H9 (cell line): ENCODE measurements around the gene ABTB1. TPM values are rescaled to one million over a fixed set of nuclear protein-coding genes. Genes with fewer than 3 reads are reported as not detected.

Source experiments
- DNase-seq: peaks from one replicate; pipeline ENCODE4 v3.0.0-alpha.2; 2017
- H2AFZ ChIP-seq: one replicate; pipeline ENCODE4 v1.6.1; 2013; ENCODE audit warnings: mild to moderate bottlenecking, low read length, control low read depth, moderate library complexity
- H2AK5ac ChIP-seq: 2 replicates; pipeline ENCODE4 v1.6.1; 2013; ENCODE audit warnings: low read length, control low read depth, mixed read lengths; ENCODE audit not compliant: insufficient read length
- H2BK120ac ChIP-seq: one replicate; pipeline ENCODE4 v1.6.1; 2013; ENCODE audit warnings: low read depth, mild to moderate bottlenecking, low read length, control low read depth, inconsistent platforms; ENCODE audit not compliant: poor library complexity, severe bottlenecking
- H2BK12ac ChIP-seq: 2 replicates; pipeline ENCODE4 v1.6.1; 2013; ENCODE audit warnings: low read length, control low read depth, mixed read lengths, low read depth; ENCODE audit not compliant: insufficient read length
- H2BK15ac ChIP-seq: 2 replicates; pipeline ENCODE4 v1.6.1; 2013; ENCODE audit warnings: low read depth, low read length, control low read depth
- H2BK20ac ChIP-seq: one replicate; pipeline ENCODE4 v1.6.1; 2013; ENCODE audit warnings: low read depth, mild to moderate bottlenecking, low read length, control low read depth, inconsistent platforms; ENCODE audit not compliant: poor library complexity, severe bottlenecking
- H2BK5ac ChIP-seq: 2 replicates; pipeline ENCODE4 v1.6.1; 2013; ENCODE audit warnings: low read length, control low read depth, mixed read lengths; ENCODE audit not compliant: insufficient read length
- H3K14ac ChIP-seq: 2 replicates; pipeline ENCODE4 v1.6.1; 2013; ENCODE audit warnings: low read length, control low read depth; ENCODE audit not compliant: insufficient read depth
- H3K18ac ChIP-seq: 2 replicates; pipeline ENCODE4 v1.6.1; 2013; ENCODE audit warnings: low read depth, mild to moderate bottlenecking, mixed read lengths, low read length, control low read depth; ENCODE audit not compliant: insufficient read length
- H3K23ac ChIP-seq: 2 replicates; pipeline ENCODE4 v1.6.1; 2013; ENCODE audit warnings: low read length, control low read depth, mixed read lengths, low read depth; ENCODE audit not compliant: insufficient read length
- H3K23me2 ChIP-seq: 2 replicates; pipeline ENCODE4 v1.6.1; 2013; ENCODE audit warnings: low read depth, mild to moderate bottlenecking, mixed read lengths, low read length, control low read depth; ENCODE audit not compliant: insufficient read length, poor library complexity, severe bottlenecking
- H3K27ac ChIP-seq: 2 replicates; pipeline ENCODE4 v1.5.1; 2013; ENCODE audit warnings: low read length, control low read depth, mixed read lengths, low read depth; ENCODE audit not compliant: insufficient read length
- H3K27me3 ChIP-seq: 2 replicates; pipeline ENCODE4 v1.6.1; 2013; ENCODE audit warnings: low read length, control low read depth, inconsistent platforms; ENCODE audit not compliant: insufficient read depth
- H3K4ac ChIP-seq: 2 replicates; pipeline ENCODE4 v1.6.1; 2013; ENCODE audit warnings: low read depth, mild to moderate bottlenecking, control low read depth, inconsistent platforms, low read length, moderate library complexity
- H3K4me1 ChIP-seq: 2 replicates; pipeline ENCODE4 v1.6.1; 2013; ENCODE audit warnings: low read length, control low read depth, inconsistent platforms; ENCODE audit not compliant: insufficient read depth
- H3K4me2 ChIP-seq: 2 replicates; pipeline ENCODE4 v1.6.1; 2013; ENCODE audit warnings: low read length, control low read depth, mixed read lengths; ENCODE audit not compliant: insufficient read length, insufficient read depth
- H3K56ac ChIP-seq: 2 replicates; pipeline ENCODE4 v1.6.1; 2013; ENCODE audit warnings: low read depth, mild to moderate bottlenecking, mixed read lengths, low read length, control low read depth; ENCODE audit not compliant: insufficient read length
- H3K79me1 ChIP-seq: 2 replicates; pipeline ENCODE4 v1.6.1; 2013; ENCODE audit warnings: low read depth, mild to moderate bottlenecking, moderate library complexity, low read length, control low read depth, inconsistent platforms; ENCODE audit not compliant: insufficient read depth, poor library complexity, severe bottlenecking
- H3K79me2 ChIP-seq: 2 replicates; pipeline ENCODE4 v1.6.1; 2013; ENCODE audit warnings: low read length, control low read depth, inconsistent platforms; ENCODE audit not compliant: insufficient read depth
- H3K9ac ChIP-seq: 2 replicates; pipeline ENCODE4 v1.6.1; 2013; ENCODE audit warnings: low read length, control low read depth, mixed read lengths; ENCODE audit not compliant: insufficient read length; ENCODE audit errors: extremely low read depth
- H3K9me3 ChIP-seq: one replicate; pipeline ENCODE4 v1.6.1; 2013; ENCODE audit warnings: low read depth, low read length, inconsistent platforms; ENCODE audit not compliant: control insufficient read depth
- H3T11ph ChIP-seq: one replicate; pipeline ENCODE4 v1.6.1; 2013; ENCODE audit warnings: mild to moderate bottlenecking, low read length, control low read depth, inconsistent platforms
- H4K20me1 ChIP-seq: one replicate; pipeline ENCODE4 v1.6.1; 2013; ENCODE audit not compliant: control insufficient read depth, insufficient read length, insufficient read depth
- H4K5ac ChIP-seq: 2 replicates; pipeline ENCODE4 v1.6.1; 2013; ENCODE audit warnings: low read depth, mild to moderate bottlenecking, mixed read lengths, low read length, control low read depth; ENCODE audit not compliant: insufficient read length
- H4K8ac ChIP-seq: replicated peaks from 2 replicates; pipeline ENCODE4 v1.6.1; 2013; ENCODE audit warnings: low read length, control low read depth, mixed read lengths, low read depth; ENCODE audit not compliant: insufficient read length
- H4K91ac ChIP-seq: 2 replicates; pipeline ENCODE4 v1.6.1; 2013; ENCODE audit warnings: low read depth, mild to moderate bottlenecking, moderate library complexity, mixed read lengths, low read length, control low read depth; ENCODE audit not compliant: insufficient read length
- H3K27ac Mint-ChIP-seq, 3 experiments: 2 replicates in 2 of 3; 3 replicates in 1 of 3; pipeline ENCODE4 v1.8.0; 2020 to 2021; ENCODE audit warnings: mixed read lengths in 3 of 3, mild to moderate bottlenecking in 1 of 3, moderate library complexity in 1 of 3
- H3K27me3 Mint-ChIP-seq: 2 replicates; pipeline ENCODE4 v1.8.0; 2021; ENCODE audit warnings: low read depth, mild to moderate bottlenecking, moderate library complexity, mixed read lengths
- H3K36me3 Mint-ChIP-seq, 3 experiments: 2 replicates in 2 of 3; 3 replicates in 1 of 3; pipeline ENCODE4 v1.8.0; 2020 to 2021; ENCODE audit warnings: low read depth in 3 of 3, mixed read lengths in 3 of 3; ENCODE audit not compliant: insufficient read depth in 1 of 3
- H3K4me1 Mint-ChIP-seq, 2 experiments: 2 replicates each; pipeline ENCODE4 v1.8.0; 2020; ENCODE audit warnings: mixed read lengths in 2 of 2
- H3K4me3 Mint-ChIP-seq, 2 experiments: 2 replicates in 1 of 2; 3 replicates in 1 of 2; pipeline ENCODE4 v1.8.0; 2020 to 2021; ENCODE audit warnings: mild to moderate bottlenecking in 2 of 2, mixed read lengths in 2 of 2, moderate library complexity in 1 of 2
- H3K9me3 Mint-ChIP-seq, 2 experiments: 2 replicates in 1 of 2; 3 replicates in 1 of 2; pipeline ENCODE4 v1.8.0; 2020; ENCODE audit warnings: mild to moderate bottlenecking in 2 of 2, mixed read lengths in 2 of 2, moderate library complexity in 1 of 2
- WGBS: extraction: QIAGEN DNeasy Blood & Tissue Kit; methylation state at CpG from one replicate; pipeline ENCODE4 v1.1.7; 2013; ENCODE audit warnings: missing lambda C conversion rate, low lambda C conversion rate, mixed read lengths; ENCODE audit not compliant: insufficient read length; ENCODE audit errors: extremely low coverage; 5-methylcytosine and 5-hydroxymethylcytosine counted together
- total RNA-seq: library from RNA; stranded (reverse); gene quantifications from 2 replicates; pipeline ENCODE4 v1.2.1, GENCODE V29; 2021
- TF ChIP-seq, protein P1 (sequence below): fragments of 200-600 bp; sonication (generic); conservative IDR thresholded peaks from 3 replicates; pipeline ENCODE4 v1.8.0; 2021; ENCODE audit warnings: antibody characterized with exemption, mild to moderate bottlenecking

Gene ABTB1
- total RNA-seq, 1 experiment from 2014 or later: 6.2 TPM

DNA sequence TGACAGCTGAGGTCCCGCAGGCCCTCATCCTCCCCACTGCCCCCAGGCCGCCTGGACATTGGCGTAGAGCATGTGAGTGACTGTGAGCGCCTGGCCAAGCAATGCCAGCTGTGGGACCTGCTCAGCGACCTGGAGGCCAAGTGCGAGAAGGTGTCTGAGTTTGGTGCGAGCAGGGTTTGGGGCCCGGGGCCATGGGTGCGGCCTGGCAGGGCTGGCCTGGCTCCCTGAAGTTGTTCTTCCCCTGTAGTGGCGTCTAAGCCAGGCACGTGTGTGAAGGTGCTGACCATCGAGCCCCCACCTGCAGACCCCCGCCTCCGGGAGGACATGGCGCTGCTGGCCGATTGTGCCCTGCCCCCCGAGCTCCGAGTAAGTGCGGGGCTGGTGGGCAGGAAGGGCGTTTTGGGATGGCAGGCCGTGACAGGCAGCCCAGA lies 4.2 kb downstream of the ABTB1 start:
- Histone ChIP-seq H3K4me2 (no peak overlapping the region), H3K27me3 (no peaks in the 10 kb centered on the region), H2BK15ac (no peak overlapping the region), H4K5ac (no peak overlapping the region), H4K8ac (no peak overlapping the region), H3K4ac (no peak overlapping the region), H2BK120ac (no peak overlapping the region), H2AFZ (no peak overlapping the region), H3K56ac (no peak overlapping the region), H2BK5ac (no peak overlapping the region), H4K91ac (no peak overlapping the region), H3K18ac (no peak overlapping the region), H3K14ac (no peak overlapping the region; the same call in 1 of the 2 replicates), H3K79me2 (no peaks in the 10 kb centered on the region), H3K79me1 (no peaks in the 10 kb centered on the region), H3K9ac (no peak overlapping the region), H3K4me1 (no peaks in the 10 kb centered on the region), H3T11ph (no peak overlapping the region), H2BK12ac (no peak overlapping the region), H2BK20ac (no peak overlapping the region), H2AK5ac (no peak overlapping the region), H3K23me2 (peaks cover 10% of the 10 kb centered on the region), H3K23ac (no peak overlapping the region), H4K20me1 (no peaks in the 10 kb centered on the region), H3K9me3 (no peaks in the 10 kb centered on the region), H3K27ac (no peak overlapping the region)
- no CpG with 5 or more reads among the region's 21 CpGs for WGBS
- H3K27me3 Mint-ChIP-seq: peaks cover 7% of the 10 kb centered on the region
- H3K27ac Mint-ChIP-seq: no peak overlapping the region; a peak in 1 of 7 replicates
- TF ChIP-seq, protein P1, sequence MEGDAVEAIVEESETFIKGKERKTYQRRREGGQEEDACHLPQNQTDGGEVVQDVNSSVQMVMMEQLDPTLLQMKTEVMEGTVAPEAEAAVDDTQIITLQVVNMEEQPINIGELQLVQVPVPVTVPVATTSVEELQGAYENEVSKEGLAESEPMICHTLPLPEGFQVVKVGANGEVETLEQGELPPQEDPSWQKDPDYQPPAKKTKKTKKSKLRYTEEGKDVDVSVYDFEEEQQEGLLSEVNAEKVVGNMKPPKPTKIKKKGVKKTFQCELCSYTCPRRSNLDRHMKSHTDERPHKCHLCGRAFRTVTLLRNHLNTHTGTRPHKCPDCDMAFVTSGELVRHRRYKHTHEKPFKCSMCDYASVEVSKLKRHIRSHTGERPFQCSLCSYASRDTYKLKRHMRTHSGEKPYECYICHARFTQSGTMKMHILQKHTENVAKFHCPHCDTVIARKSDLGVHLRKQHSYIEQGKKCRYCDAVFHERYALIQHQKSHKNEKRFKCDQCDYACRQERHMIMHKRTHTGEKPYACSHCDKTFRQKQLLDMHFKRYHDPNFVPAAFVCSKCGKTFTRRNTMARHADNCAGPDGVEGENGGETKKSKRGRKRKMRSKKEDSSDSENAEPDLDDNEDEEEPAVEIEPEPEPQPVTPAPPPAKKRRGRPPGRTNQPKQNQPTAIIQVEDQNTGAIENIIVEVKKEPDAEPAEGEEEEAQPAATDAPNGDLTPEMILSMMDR: no peak
- no peak overlapping the region for H3K4me3 Mint-ChIP-seq
- no peaks in the 10 kb centered on the region; a peak in 1 of 7 replicates for H3K36me3 Mint-ChIP-seq
- H3K9me3 Mint-ChIP-seq: no peaks in the 10 kb centered on the region
- H3K4me1 Mint-ChIP-seq: peaks cover 8 to 10% of the 10 kb centered on the region in 2 experiments
- no peak for DNase-seq
